ENCODE measurements around the gene EOGT. TPM values are rescaled to one million over a fixed set of nuclear protein-coding genes. Genes with fewer than 3 reads are reported as not detected.
A peak's percentile ranks its signal among the peaks of the same experiment; 100 is the strongest.

The EOGT gene
- total RNA-seq, result 10 to 100 TPM in 4 of 8 experiments, 1 to 10 TPM in 4; 3.7 to 36.1 (median 8.2) TPM

GRCh38 chr3:69013253-69014021 is at the start of gene EOGT:
TSS of gene EOGT (minus strand) at chr3:69013684. CDS start at chr3:69009846, 3,838 bp downstream.
- in situ Hi-C loops (cut with MboI; ENCODE audit: low pct_unique_long_range_greater_than_20kb in 2 of 9, low sequenced_read_pairs in 9 of 9, unreplicated experiment in 9 of 9), result no loop called here
- peak; percentile 76 to 92 (median 92) for ATAC-seq (replicated peaks in 6 of 8)
- H3K27ac ChIP-seq, result peak within 1 kb of the TSS; percentile 45 to 84
- H3K4me3 ChIP-seq, result peak within 1 kb of the TSS; percentile 52 to 90 (median 56)
- WGBS, 10 experiments, result 0 to 40% (median 0%) methylated on average over 1 to 20 of the region's 96 CpGs; no CpG with 5 or more reads in 3 of the 10 experiments
- peaks cover 2 to 9% of the 10 kb centered on the region in 2 donors for H3K4me1 ChIP-seq (replicated peaks in 1 of 2)

GRCh38 chr3:69059688-69060087 is 46.2 kb upstream of the EOGT start:
- no peak overlapping the region for H3K27ac ChIP-seq
- H3K4me3 ChIP-seq, result no peak overlapping the region
- no peaks in the 10 kb centered on the region for H3K4me1 ChIP-seq (replicated peaks in 1 of 2)
- ATAC-seq (replicated peaks in 6 of 8), result no peak
- in situ Hi-C loops (cut with MboI; ENCODE audit: low pct_unique_long_range_greater_than_20kb in 2 of 9, low sequenced_read_pairs in 9 of 9, unreplicated experiment in 9 of 9), result no loop called here

- in situ Hi-C loops (cut with MboI; ENCODE audit: low pct_unique_long_range_greater_than_20kb in 2 of 9, low sequenced_read_pairs in 9 of 9, unreplicated experiment in 9 of 9), result no loop called here
- Histone ChIP-seq H3K4me1 (replicated peaks in 1 of 2) (no peaks in the 10 kb centered on the region), H3K27ac (no peak overlapping the region), H3K4me3 (no peak overlapping the region)
- ATAC-seq (replicated peaks in 6 of 8), result no peak
- WGBS, 10 experiments, result 70 to 100% (median 95%) methylated on average over 1 to 2 of the region's 2 CpGs; no CpG with 5 or more reads in 1 of the 10 experiments
These were observed 45.4 kb upstream of the EOGT start for GRCh38 chr3:69058947-69059224.

GRCh38 chr3:69058180-69058946 is 44.9 kb upstream of the EOGT start:
- ATAC-seq (replicated peaks in 6 of 8), result no peak
- in situ Hi-C loops (cut with MboI; ENCODE audit: low pct_unique_long_range_greater_than_20kb in 2 of 9, low sequenced_read_pairs in 9 of 9, unreplicated experiment in 9 of 9), result no loop called here
- Histone ChIP-seq H3K27ac (no peak overlapping the region), H3K4me1 (replicated peaks in 1 of 2) (no peaks in the 10 kb centered on the region), H3K4me3 (no peak overlapping the region)
- 88 to 100% (median 100%) methylated on average over 1 to 3 of the region's 3 CpGs for WGBS, 10 experiments

GRCh38 chr3:69052472-69052898 is 39.0 kb upstream of the EOGT start:
- peak; percentile 0 to 7 (median 5) for ATAC-seq (replicated peaks in 6 of 8)
- Histone ChIP-seq H3K4me1 (replicated peaks in 1 of 2) (peaks cover 6 to 17% of the 10 kb centered on the region in 2 donors), H3K4me3 (peak overlapping the region; percentile 65 to 94 (median 79)), H3K27ac (peak overlapping the region; percentile 81 to 97)
- in situ Hi-C loops (cut with MboI; ENCODE audit: low pct_unique_long_range_greater_than_20kb in 2 of 9, low sequenced_read_pairs in 9 of 9, unreplicated experiment in 9 of 9), result no loop called here
- 2 to 29% (median 9%) methylated on average over 1 to 8 of the region's 9 CpGs; no CpG with 5 or more reads in 4 of the 10 experiments for WGBS, 10 experiments

- Histone ChIP-seq H3K4me1 (replicated peaks in 1 of 2) (peaks cover 6 to 23% of the 10 kb centered on the region in 2 donors), H3K27ac (peak within 1 kb of the TSS; percentile 93 to 97), H3K4me3 (peak within 1 kb of the TSS; percentile 65 to 94 (median 79))
- WGBS, 10 experiments, result 0 to 2% (median 1%) methylated on average over 1 to 26 of the region's 45 CpGs; no CpG with 5 or more reads in 3 of the 10 experiments
- ATAC-seq (replicated peaks in 6 of 8), result peak; percentile 88 to 97 (median 95)
- in situ Hi-C loops (cut with MboI; ENCODE audit: low pct_unique_long_range_greater_than_20kb in 2 of 9, low sequenced_read_pairs in 9 of 9, unreplicated experiment in 9 of 9), result no loop called here
These were observed 38.4 kb upstream of the EOGT start, which contains the start of gene TMF1 for GRCh38 chr3:69051756-69052471. TSS of gene TMF1 (minus strand) at chr3:69052333. CDS start at chr3:69052086, 247 bp downstream.

GRCh38 chr3:69048990-69049389 is 35.5 kb upstream of the EOGT start:
- ATAC-seq (replicated peaks in 6 of 8), result no peak
- in situ Hi-C loops (cut with MboI; ENCODE audit: low pct_unique_long_range_greater_than_20kb in 2 of 9, low sequenced_read_pairs in 9 of 9, unreplicated experiment in 9 of 9), result no loop called here
- WGBS, 10 experiments, result 100% methylated on average over 1 to 2 of the region's 2 CpGs; no CpG with 5 or more reads in 5 of the 10 experiments

GRCh38 chr3:69044608-69045007 is 31.1 kb upstream of the EOGT start:
- 53 to 100% (median 83%) methylated on average over 1 to 2 of the region's 2 CpGs; no CpG with 5 or more reads in 1 of the 10 experiments for WGBS, 10 experiments
- peaks cover 0 to 15% of the 10 kb centered on the region in 2 donors for H3K4me1 ChIP-seq (replicated peaks in 1 of 2)
- no peak for ATAC-seq (replicated peaks in 6 of 8)
- H3K4me3 ChIP-seq, result no peak overlapping the region
- no peak overlapping the region for H3K27ac ChIP-seq
- in situ Hi-C loops (cut with MboI; ENCODE audit: low pct_unique_long_range_greater_than_20kb in 2 of 9, low sequenced_read_pairs in 9 of 9, unreplicated experiment in 9 of 9), result no loop called here

More at GRCh38 chr3:69048990-69049389, 35.5 kb upstream of the EOGT start:
- no peak overlapping the region for H3K4me3 ChIP-seq
- H3K4me1 ChIP-seq (replicated peaks in 1 of 2), result peaks cover 6 to 29% of the 10 kb centered on the region in 2 donors
- H3K27ac ChIP-seq, result no peak overlapping the region

- Histone ChIP-seq H3K4me1 (replicated peaks in 1 of 2) (no peaks in the 10 kb centered on the region), H3K27ac (no peak overlapping the region), H3K4me3 (no peak overlapping the region)
- no peak for ATAC-seq (replicated peaks in 6 of 8)
- WGBS, 10 experiments, result 34 to 99% (median 94%) methylated on average over 2 to 7 of the region's 7 CpGs
- in situ Hi-C loops (cut with MboI; ENCODE audit: low pct_unique_long_range_greater_than_20kb in 2 of 9, low sequenced_read_pairs in 9 of 9, unreplicated experiment in 9 of 9), result no loop called here
These were observed 20.0 kb upstream of the EOGT start for GRCh38 chr3:69033470-69033869.

- in situ Hi-C loops (cut with MboI; ENCODE audit: low pct_unique_long_range_greater_than_20kb in 2 of 9, low sequenced_read_pairs in 9 of 9, unreplicated experiment in 9 of 9), result no loop called here
- Histone ChIP-seq H3K4me1 (replicated peaks in 1 of 2) (no peaks in the 10 kb centered on the region), H3K4me3 (no peak overlapping the region), H3K27ac (no peak overlapping the region)
- ATAC-seq (replicated peaks in 6 of 8), result no peak
- WGBS, 10 experiments, result 88 to 100% (median 98%) methylated on average over 1 to 6 of the region's 9 CpGs; no CpG with 5 or more reads in 1 of the 10 experiments
These were observed 19.3 kb upstream of the EOGT start for GRCh38 chr3:69032737-69033136.

GRCh38 chr3:69032142-69032541 is 18.7 kb upstream of the EOGT start:
- peak in 5 of 8 experiments; percentile 38 to 85 (median 71) for ATAC-seq (replicated peaks in 6 of 8)
- 22 to 100% (median 71%) methylated on average over 1 to 2 of the region's 2 CpGs; no CpG with 5 or more reads in 3 of the 10 experiments for WGBS, 10 experiments
- no peak overlapping the region for H3K27ac ChIP-seq
- no peak overlapping the region for H3K4me3 ChIP-seq
- no peaks in the 10 kb centered on the region for H3K4me1 ChIP-seq (replicated peaks in 1 of 2)
- in situ Hi-C loops (cut with MboI; ENCODE audit: low pct_unique_long_range_greater_than_20kb in 2 of 9, low sequenced_read_pairs in 9 of 9, unreplicated experiment in 9 of 9), result no loop called here

GRCh38 chr3:69031635-69032034 is 18.2 kb upstream of the EOGT start:
- H3K4me3 ChIP-seq, result no peak overlapping the region
- 31 to 100% (median 91%) methylated on average over 1 of the region's 1 CpG; no CpG with 5 or more reads in 2 of the 10 experiments for WGBS, 10 experiments
- ATAC-seq (replicated peaks in 6 of 8), result peak in 1 of 8 experiments; percentile 26
- H3K27ac ChIP-seq, result no peak overlapping the region
- in situ Hi-C loops (cut with MboI; ENCODE audit: low pct_unique_long_range_greater_than_20kb in 2 of 9, low sequenced_read_pairs in 9 of 9, unreplicated experiment in 9 of 9), result no loop called here
- no peaks in the 10 kb centered on the region for H3K4me1 ChIP-seq (replicated peaks in 1 of 2)

GRCh38 chr3:69020857-69021256 is 7.4 kb upstream of the EOGT start:
- no peak overlapping the region for H3K4me3 ChIP-seq
- no peak for ATAC-seq (replicated peaks in 6 of 8)
- no peak overlapping the region for H3K27ac ChIP-seq
- in situ Hi-C loops (cut with MboI; ENCODE audit: low pct_unique_long_range_greater_than_20kb in 2 of 9, low sequenced_read_pairs in 9 of 9, unreplicated experiment in 9 of 9), result no loop called here
- WGBS, 10 experiments, result 50 to 78% (median 74%) methylated on average over 2 to 4 of the region's 4 CpGs
- H3K4me1 ChIP-seq (replicated peaks in 1 of 2), result no peaks in the 10 kb centered on the region
